KG1 (cell line): ENCODE data around the gene MYRFL.
"Not testable (repeated sequence)": the region's sequence is repeated elsewhere in the genome, so short reads cannot be mapped to it uniquely, and the experiment has no call there.

Experiments used
- DNase-seq: peaks from one replicate; lab custom pipeline; 2025; lab: John Stamatoyannopoulos, UW

The MYRFL gene

GRCh38 chr12:69988481-69989321, 163.7 kb downstream of the MYRFL start:
- DNase-seq: no peak

GRCh38 chr12:69991690-69992288, 166.8 kb downstream of the MYRFL start:
- no peak for DNase-seq

DNA sequence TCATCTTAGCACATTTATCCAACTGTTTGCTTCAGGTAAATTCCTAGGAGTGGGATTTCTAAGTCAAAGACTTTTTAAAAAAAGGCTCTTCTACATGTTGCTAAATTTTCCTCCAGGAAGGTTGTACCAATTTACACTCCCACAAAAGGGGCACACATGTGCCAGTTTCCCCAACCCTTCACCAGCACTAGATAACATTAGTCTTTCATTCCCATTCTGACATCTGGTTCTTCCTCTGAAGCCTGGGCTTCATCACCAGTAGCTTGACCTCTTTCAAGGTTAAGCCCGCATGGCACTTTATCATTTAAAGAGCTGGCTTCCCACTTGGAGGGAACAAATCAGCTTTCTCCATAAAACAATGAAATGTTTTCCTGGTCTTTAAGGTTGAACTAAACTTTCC, 168.4 kb downstream of the MYRFL start:
- no peak for DNase-seq

DNA sequence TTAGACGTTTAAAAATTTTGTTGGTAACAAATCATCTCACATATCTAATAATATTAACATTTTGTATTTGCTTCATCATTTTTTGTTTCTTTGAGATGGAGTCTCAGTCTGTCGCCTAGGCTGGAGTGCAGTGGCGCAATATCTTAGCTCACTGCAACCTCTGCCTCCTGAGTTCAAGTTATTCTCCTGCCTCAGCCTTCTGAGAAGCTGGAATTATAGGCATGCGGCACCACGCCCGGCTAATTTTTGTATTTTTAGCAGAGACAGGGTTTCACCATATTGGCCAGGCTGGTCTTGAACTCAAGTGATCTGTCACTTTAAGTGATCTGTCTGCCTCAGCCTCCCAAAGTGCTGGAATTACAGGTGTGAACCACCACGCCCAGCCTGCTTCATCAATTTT, 169.1 kb downstream of the MYRFL start:
- not testable (repeated sequence) for DNase-seq

DNA sequence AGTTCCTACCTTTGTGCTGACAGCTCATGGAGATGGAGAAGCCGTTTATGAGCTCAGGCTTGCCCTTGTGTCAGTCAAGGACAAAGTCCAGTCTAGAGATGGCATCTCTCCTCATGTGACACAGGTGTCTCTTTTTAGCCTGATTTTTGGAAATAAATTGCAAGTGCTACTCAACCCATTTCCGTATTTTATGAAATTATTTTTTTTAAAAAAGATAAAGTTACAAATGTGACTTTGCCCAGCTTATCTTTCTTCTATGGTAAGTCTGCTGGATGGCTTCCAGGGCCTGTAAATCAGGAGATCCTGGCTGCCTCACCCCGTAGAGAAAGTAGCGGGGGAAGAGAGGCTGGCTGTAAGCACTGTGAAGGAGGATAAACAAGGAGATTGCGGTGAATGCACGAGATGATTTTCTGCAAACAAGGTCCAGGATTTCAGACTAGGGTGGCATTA, 169.7 kb downstream of the MYRFL start:
- DNase-seq: no peak

DNA sequence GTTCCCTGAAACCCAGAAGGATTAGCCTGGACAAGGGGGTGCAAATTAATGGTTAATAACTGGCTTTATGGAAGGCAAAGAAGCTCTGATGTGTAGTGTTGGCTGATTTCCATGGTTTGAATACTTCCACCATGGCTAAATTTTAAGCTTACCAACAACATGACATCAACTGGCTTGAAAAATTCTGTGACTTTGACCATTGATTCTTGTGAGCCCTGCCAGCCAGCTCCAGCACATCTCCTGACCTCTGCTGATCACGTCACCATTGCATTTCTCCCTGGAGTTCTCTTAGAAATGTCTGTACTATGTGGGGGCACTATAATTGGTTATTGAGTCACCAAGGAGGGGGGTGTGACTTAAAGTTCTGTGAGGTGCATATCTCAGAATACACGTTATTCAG, 171.2 kb downstream of the MYRFL start:
- no peak for DNase-seq

DNA sequence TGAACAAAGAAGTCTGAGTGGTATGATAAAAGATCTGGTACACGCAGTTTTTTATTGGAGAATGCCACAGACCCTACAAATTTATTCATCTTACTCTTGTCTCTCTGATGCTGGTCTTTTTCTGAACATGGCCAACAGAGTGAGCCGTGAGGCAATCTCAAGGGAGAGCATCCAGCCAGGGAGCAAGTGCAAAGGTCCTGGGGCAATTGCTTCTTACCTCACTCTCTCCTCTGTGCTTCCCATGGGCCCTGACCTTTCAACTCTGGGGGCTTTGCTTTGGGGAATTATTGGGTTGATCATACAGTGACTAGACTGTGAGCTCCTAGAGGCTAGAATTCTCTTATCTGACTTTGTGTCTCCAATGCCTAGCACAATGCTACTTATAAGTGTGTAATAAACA, 171.7 kb downstream of the MYRFL start:
- no peak for DNase-seq

- DNase-seq: no peak
These were observed 173.0 kb downstream of the MYRFL start for GRCh38 chr12:69998011-69998410.

DNA sequence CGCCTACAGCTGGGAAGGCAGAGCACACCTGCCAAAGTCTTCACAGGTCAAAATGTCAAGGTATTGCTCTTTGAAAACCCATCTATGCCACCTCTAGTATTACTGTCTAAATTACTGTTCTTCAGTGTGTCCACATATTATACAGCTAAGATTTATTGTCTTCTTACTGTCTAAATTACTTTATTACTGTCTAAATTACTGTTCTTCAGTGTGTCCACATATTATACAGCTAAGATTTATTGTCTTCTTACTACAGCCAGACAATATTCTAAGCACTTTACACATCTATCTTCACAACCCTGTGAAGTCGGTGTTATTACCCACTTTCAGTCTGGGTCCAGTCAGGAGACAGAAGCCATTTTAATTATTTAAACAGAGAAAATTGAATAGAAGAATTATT, 173.9 kb downstream of the MYRFL start:
- DNase-seq: no peak

GRCh38 chr12:69999561-69999960, 174.5 kb downstream of the MYRFL start:
- no peak for DNase-seq

- DNase-seq: no peak
These were observed 177.3 kb downstream of the MYRFL start for GRCh38 chr12:70002097-70002911.

- no peak for DNase-seq
These were observed 177.9 kb downstream of the MYRFL start for GRCh38 chr12:70002912-70003255.

- DNase-seq: no peak
These were observed 181.0 kb downstream of the MYRFL start for GRCh38 chr12:70005864-70006618.

GRCh38 chr12:70006619-70006973, 181.6 kb downstream of the MYRFL start:
- no peak for DNase-seq

DNA sequence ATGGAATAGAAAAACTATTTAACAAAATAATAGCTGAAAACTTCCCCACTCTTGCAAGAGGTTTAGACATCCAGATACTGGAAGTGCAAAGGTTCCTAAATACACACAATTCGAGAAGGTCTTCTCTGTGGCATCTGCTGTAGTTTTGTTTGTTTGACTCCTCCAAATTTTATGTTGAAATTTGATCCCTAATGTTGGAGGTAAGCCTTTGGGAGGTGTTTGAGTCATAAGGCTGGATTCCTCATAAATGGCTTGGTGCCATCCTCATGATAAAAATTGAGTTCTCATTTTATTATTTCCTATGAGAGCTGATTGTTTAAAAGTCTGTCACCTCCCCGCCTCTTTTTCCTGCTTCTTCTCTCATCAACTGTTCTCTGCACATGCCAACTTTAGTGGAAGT, 182.7 kb downstream of the MYRFL start:
- DNase-seq: no peak
